Measurements from ENCODE around the gene PTPRD. TPM values are rescaled to one million over a fixed set of nuclear protein-coding genes. Genes with fewer than 3 reads are reported as not detected.

Gene PTPRD
- total RNA-seq, 2 experiments from 2014 or later = not detected

DNA sequence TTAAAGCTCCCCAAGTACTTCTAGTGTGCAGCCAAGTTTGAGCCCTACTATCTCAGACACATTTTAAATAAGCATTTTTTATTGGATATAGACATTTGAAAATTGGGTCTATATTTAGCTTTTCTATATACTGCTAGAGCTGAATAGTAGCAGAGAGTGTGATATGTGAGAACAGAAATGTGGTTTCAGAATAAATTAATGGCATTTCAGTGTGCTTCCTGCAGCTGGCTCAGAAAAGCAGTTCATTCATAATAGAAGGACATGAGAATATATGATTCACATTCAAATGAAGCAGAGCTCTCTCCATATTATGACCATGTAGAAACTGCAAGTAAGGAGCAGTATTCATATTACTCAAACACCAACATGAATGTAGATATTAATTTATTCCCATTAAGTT is 464.0 kb downstream of the PTPRD start:
- no peak overlapping the region for H3K4me3 Mint-ChIP-seq
- POLR2A ChIA-PET = no interaction called here
- no peaks in the 10 kb centered on the region for H3K9me3 Mint-ChIP-seq
- DNase-seq = no peak
- H3K27ac Mint-ChIP-seq = no peak overlapping the region
- H3K4me1 Mint-ChIP-seq = no peaks in the 10 kb centered on the region
- H3K27me3 Mint-ChIP-seq = no peaks in the 10 kb centered on the region
- CTCF ChIA-PET = no interaction called here
- H3K36me3 Mint-ChIP-seq (ENCODE audit: low read depth) = no peaks in the 10 kb centered on the region

DNA sequence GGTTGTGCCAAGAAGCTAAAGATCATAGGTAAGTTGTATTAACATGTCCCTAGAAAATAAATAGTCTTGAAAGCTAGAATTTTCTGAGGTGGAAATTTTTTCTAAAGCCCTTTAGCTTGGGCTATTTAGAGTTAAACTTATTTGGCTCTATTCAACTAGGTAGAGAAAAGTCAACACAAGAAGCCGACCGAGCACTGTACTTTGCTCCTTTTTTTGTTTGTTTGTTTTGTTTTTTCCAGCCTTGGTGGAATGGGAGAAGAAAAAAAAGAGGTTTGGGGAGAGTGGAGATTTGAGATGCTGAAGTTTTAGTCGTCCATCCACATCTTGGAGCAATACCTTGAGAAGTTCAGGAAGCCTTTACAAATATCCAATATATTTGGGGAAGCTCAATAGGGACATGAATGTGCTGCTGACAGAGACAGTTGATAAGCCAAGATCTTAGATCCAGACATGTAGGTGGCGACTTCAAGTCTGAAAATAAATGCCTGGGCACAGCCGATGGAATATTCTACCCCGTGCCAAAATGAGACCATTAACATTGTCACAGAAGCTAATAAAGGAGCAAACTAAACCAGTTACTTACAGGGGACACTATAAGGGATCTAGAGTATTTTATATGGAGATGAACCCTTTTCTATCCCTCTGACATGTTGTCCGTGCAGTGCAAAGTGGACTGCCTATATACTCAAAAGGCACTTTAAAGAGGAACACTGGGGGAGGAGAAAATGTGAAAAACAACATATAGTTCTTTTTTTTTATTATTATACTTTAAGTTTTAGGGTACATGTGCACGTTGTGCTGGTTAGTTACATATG is 466.1 kb downstream of the PTPRD start:
- no peaks in the 10 kb centered on the region for H3K27me3 Mint-ChIP-seq
- no peak overlapping the region for H3K27ac Mint-ChIP-seq
- no peak overlapping the region for H3K4me3 Mint-ChIP-seq
- POLR2A ChIA-PET = no interaction called here
- H3K9me3 Mint-ChIP-seq = no peaks in the 10 kb centered on the region
- no peaks in the 10 kb centered on the region for H3K36me3 Mint-ChIP-seq (ENCODE audit: low read depth)
- CTCF ChIA-PET = no interaction called here
- H3K4me1 Mint-ChIP-seq = no peaks in the 10 kb centered on the region
- no peak for DNase-seq

DNA sequence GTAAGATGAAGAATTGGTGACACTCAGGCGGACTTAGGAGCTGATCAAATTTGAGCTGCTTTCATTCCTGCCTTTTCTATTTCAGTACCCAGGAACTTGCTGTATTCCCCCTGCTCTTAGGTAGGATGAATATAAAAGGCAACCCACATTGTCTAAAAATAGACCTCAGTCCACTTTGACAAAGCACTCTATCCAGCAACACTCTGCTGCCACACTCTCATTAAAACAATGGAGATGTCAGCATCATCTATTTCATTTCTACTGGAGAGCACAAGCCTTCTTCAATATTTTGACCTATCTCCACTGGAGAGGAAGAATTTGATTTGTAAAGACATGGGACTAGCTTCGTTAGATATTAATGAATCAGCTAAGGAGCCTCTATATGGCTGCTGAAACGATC is 468.4 kb downstream of the PTPRD start:
- CTCF ChIA-PET = no interaction called here
- Mint-ChIP-seq H3K4me1 (no peaks in the 10 kb centered on the region), H3K27me3 (no peaks in the 10 kb centered on the region), H3K9me3 (no peaks in the 10 kb centered on the region), H3K27ac (no peak overlapping the region), H3K4me3 (no peak overlapping the region), H3K36me3 (ENCODE audit: low read depth) (no peaks in the 10 kb centered on the region)
- POLR2A ChIA-PET = no interaction called here
- no peak for DNase-seq

DNA sequence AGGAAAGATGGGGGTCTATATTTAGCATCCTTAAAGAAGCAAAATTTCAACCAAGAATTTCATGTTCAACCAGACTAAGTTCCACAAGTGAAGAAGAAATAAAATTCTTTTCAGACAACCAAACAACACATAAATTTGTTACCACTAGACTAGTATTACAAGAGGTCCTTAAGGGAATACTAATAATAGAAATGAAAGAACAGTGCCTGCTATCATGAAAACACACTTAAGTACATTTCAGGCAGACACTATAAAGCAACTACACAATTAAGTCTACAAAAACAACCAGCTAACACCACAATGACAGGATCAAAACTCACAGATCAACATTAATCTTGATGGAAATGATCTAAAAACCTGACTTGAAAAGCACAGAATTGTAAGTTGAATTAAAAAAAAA is 477.2 kb downstream of the PTPRD start:
- CTCF ChIA-PET = no interaction called here
- no peak overlapping the region for H3K4me3 Mint-ChIP-seq
- no peaks in the 10 kb centered on the region for H3K4me1 Mint-ChIP-seq
- H3K36me3 Mint-ChIP-seq (ENCODE audit: low read depth) = no peaks in the 10 kb centered on the region
- DNase-seq = no peak
- H3K9me3 Mint-ChIP-seq = peaks cover 17% of the 10 kb centered on the region
- POLR2A ChIA-PET = no interaction called here
- H3K27ac Mint-ChIP-seq = no peak overlapping the region
- H3K27me3 Mint-ChIP-seq = no peaks in the 10 kb centered on the region

DNA sequence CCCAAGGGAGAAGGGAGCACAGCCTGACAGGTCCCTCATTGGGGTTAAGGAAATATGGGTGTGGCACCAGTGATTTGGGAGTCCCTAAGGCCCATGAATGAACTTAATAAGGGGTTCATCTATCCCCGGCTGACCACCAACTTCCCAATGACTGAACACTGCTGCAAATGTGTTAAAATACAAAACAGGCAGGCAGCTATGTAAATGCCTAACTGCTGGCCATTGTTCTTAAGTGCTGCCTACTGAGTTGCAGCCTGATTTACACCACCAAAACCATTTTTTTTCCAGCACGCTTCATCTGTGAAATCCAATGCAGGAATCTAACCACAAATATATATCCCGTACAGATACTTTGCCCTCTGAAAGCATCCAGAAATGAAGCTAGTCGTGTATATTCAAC is 478.5 kb downstream of the PTPRD start:
- Mint-ChIP-seq H3K9me3 (peaks cover 17% of the 10 kb centered on the region), H3K36me3 (ENCODE audit: low read depth) (no peaks in the 10 kb centered on the region), H3K4me3 (no peak overlapping the region), H3K27me3 (no peaks in the 10 kb centered on the region), H3K4me1 (no peaks in the 10 kb centered on the region), H3K27ac (no peak overlapping the region)
- CTCF ChIA-PET = no interaction called here
- POLR2A ChIA-PET = no interaction called here
- no peak for DNase-seq

DNA sequence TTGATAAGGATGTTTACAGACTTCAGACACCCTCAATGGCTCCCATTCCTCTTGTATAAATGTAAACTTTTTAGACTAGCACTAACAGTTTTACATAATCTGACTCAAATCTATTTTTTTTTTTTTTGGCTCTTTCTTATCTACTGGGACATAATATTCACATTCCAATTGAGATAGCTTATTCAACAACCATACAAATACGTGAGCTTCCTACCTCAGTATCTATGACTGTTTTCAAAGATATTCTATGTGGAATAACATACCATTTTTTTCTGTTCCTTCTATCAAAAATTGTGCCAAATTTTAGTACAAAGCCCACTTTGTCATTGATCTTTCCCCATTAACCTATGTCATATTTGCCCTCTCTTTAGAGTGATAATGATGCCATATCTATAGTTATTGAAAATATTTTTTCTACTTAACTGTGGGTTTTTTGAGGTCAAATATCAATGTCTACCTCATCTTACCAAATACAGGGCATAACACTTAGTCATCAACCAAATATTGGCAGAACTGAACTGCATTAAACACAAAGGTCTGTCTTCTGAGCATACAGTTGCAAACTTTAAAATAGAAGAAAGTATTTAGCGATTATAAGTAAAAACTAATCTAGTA is 482.6 kb downstream of the PTPRD start:
- ChIA-PET POLR2A (no interaction called here), CTCF (no interaction called here)
- Mint-ChIP-seq H3K4me3 (no peak overlapping the region), H3K27me3 (no peaks in the 10 kb centered on the region), H3K27ac (no peak overlapping the region), H3K36me3 (ENCODE audit: low read depth) (no peaks in the 10 kb centered on the region), H3K4me1 (no peaks in the 10 kb centered on the region), H3K9me3 (peaks cover 5% of the 10 kb centered on the region)
- DNase-seq = no peak

DNA sequence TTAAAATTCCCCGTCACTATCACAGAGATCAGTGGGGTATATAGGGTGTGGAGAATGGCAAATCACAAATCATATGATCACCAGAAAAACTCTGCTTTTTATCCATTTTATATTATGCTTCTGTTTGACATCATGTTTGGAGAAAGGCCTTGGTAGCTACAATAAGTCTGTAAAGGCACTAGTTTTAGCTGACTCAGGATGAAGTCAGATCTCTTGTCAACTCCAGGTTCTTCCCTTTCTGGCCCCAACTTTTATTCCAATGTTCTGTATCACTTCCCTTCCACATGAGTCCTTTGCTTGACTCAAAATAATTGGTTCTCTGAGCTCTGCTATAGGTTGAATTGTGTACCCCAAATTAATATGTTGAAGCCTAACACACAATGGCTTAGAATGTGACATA is 484.9 kb downstream of the PTPRD start:
- ChIA-PET CTCF (no interaction called here), POLR2A (no interaction called here)
- DNase-seq = no peak
- Mint-ChIP-seq H3K4me3 (no peak overlapping the region), H3K9me3 (peaks cover 1% of the 10 kb centered on the region), H3K27me3 (no peaks in the 10 kb centered on the region), H3K27ac (no peak overlapping the region), H3K4me1 (no peaks in the 10 kb centered on the region), H3K36me3 (ENCODE audit: low read depth) (no peaks in the 10 kb centered on the region)

DNA sequence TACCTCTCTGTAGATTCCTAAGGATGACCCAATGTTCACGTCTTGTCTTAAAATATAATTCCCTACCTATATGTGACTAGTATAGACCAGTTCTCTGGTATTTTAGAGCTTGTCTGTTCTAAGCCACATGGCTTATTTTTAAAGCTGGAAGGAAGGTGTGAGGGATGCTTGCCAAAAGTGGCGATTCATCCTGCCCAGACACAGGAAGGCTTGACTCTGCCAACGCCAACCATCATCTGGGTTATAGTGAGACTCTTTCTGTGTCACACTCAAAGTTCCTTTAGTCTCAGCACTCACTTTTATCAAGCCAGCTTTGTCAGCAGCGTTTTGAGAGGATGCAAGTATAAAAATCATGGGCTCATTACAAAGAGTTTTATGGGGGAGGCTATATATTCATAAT is 500.0 kb downstream of the PTPRD start:
- ChIA-PET POLR2A (no interaction called here), CTCF (no interaction called here)
- DNase-seq = no peak
- Mint-ChIP-seq H3K27me3 (no peaks in the 10 kb centered on the region), H3K4me1 (no peaks in the 10 kb centered on the region), H3K36me3 (ENCODE audit: low read depth) (no peaks in the 10 kb centered on the region), H3K4me3 (no peak overlapping the region), H3K9me3 (peaks cover 2% of the 10 kb centered on the region), H3K27ac (no peak overlapping the region)

DNA sequence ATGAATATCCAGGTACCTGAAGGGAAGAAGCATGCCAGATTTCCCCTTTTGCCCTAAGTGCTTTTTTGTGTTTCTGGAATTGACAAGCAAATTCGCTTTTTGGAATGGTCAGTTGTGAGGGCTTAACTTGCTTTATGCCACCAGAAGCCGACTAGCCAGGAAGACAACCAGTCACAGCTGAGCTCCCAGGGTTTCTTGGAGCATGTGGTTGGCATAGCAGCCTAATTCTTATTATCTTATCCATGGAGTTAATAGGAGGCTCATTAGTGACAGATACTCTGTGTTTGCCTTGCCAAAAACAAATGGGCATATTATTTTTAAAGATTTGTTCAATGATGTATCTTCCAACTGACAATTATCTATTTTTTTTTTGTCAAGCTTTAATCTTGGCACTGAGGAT is 500.7 kb downstream of the PTPRD start:
- CTCF ChIA-PET = no interaction called here
- POLR2A ChIA-PET = no interaction called here
- H3K9me3 Mint-ChIP-seq = peaks cover 2% of the 10 kb centered on the region
- no peak overlapping the region for H3K27ac Mint-ChIP-seq
- no peaks in the 10 kb centered on the region for H3K36me3 Mint-ChIP-seq (ENCODE audit: low read depth)
- DNase-seq = no peak
- no peaks in the 10 kb centered on the region for H3K27me3 Mint-ChIP-seq
- H3K4me3 Mint-ChIP-seq = no peak overlapping the region
- no peaks in the 10 kb centered on the region for H3K4me1 Mint-ChIP-seq

DNA sequence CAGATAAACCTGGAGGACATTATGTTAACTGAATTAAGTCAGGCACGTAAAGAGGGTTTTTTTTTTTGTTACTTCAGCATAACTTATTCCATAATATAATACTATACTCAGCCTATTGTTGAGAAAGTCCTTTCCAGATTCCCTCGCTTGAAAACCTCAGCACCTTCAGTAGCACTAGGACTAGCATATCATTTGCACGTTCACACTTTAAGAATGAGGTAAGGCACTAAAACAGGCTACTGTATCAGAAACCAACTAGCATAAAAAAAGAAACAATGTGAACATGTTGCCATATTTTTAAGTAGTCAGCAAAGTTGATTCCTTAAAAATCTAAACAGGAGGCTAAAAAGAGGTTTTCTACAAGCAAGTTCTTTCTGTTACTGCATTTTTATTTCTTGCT is 504.0 kb downstream of the PTPRD start:
- no peak for DNase-seq
- POLR2A ChIA-PET = no interaction called here
- CTCF ChIA-PET = no interaction called here
- Mint-ChIP-seq H3K36me3 (ENCODE audit: low read depth) (no peaks in the 10 kb centered on the region), H3K4me3 (no peak overlapping the region), H3K9me3 (peaks cover 4% of the 10 kb centered on the region), H3K27me3 (no peaks in the 10 kb centered on the region), H3K4me1 (no peaks in the 10 kb centered on the region), H3K27ac (no peak overlapping the region)

DNA sequence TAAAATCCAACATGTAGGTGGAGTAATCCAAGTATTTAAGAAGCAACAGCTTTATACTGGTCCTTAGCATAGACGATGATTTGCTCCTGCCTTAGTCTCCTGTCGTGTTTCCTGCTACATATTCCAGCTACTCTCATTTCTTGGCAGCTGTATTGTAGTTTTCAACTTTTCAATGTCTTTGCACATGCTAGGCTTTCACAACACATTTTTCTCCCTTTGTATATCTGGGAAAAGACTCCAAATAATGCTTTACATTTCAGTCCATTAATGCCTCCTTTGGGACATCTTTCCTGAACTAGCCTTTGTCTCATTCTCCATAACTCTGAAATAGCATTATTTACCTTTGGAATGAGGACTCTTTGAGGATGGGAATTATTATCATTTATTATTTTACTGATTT is 508.0 kb downstream of the PTPRD start:
- ChIA-PET CTCF (no interaction called here), POLR2A (no interaction called here)
- H3K4me1 Mint-ChIP-seq = no peaks in the 10 kb centered on the region
- H3K36me3 Mint-ChIP-seq (ENCODE audit: low read depth) = no peaks in the 10 kb centered on the region
- H3K27me3 Mint-ChIP-seq = no peaks in the 10 kb centered on the region
- DNase-seq = no peak
- no peak overlapping the region for H3K4me3 Mint-ChIP-seq
- H3K9me3 Mint-ChIP-seq = peaks cover 4% of the 10 kb centered on the region
- H3K27ac Mint-ChIP-seq = no peak overlapping the region

DNA sequence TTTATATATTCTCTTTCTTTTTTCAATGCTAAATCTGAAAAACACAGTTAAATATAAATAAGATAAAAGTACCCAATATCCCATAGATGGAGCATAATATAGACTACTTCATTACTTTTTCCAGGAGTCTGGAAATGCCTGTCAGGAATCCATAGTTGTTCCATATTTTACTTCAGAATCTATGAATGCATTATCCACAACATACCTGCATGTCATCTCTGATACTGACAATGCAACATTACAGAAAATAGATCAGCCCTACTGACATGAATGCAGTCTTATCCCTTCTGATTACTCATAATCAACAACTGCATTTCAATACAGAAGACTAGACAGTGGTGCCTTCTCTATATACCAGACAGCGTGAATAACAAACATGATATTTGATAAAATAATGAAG is 517.6 kb downstream of the PTPRD start:
- Mint-ChIP-seq H3K4me3 (no peak overlapping the region), H3K27ac (no peak overlapping the region), H3K9me3 (peaks cover 9% of the 10 kb centered on the region), H3K27me3 (no peaks in the 10 kb centered on the region), H3K36me3 (ENCODE audit: low read depth) (no peaks in the 10 kb centered on the region), H3K4me1 (no peaks in the 10 kb centered on the region)
- no peak for DNase-seq
- ChIA-PET CTCF (no interaction called here), POLR2A (no interaction called here)

DNA sequence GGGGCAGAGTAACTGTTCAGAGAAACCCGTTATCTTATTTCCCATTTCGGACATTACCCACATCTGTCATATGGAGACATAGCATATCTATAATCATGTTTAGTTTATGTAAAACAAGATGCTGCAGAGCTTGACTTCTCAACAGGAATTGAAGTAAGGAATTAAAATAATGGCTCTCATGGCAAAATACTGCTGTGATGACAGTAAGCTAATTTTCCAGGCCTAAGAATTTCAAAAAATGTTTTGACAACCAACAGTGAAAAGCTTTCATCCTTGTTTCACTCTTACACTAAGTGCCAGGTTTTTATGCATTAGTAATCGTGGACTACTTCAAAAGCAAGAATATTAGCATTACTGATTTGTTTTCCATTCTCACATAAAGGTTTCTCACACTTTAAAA is 518.2 kb downstream of the PTPRD start:
- POLR2A ChIA-PET = no interaction called here
- H3K9me3 Mint-ChIP-seq = peaks cover 9% of the 10 kb centered on the region
- CTCF ChIA-PET = no interaction called here
- H3K36me3 Mint-ChIP-seq (ENCODE audit: low read depth) = no peaks in the 10 kb centered on the region
- no peak overlapping the region for H3K4me3 Mint-ChIP-seq
- no peaks in the 10 kb centered on the region for H3K27me3 Mint-ChIP-seq
- H3K4me1 Mint-ChIP-seq = no peaks in the 10 kb centered on the region
- no peak for DNase-seq
- no peak overlapping the region for H3K27ac Mint-ChIP-seq

DNA sequence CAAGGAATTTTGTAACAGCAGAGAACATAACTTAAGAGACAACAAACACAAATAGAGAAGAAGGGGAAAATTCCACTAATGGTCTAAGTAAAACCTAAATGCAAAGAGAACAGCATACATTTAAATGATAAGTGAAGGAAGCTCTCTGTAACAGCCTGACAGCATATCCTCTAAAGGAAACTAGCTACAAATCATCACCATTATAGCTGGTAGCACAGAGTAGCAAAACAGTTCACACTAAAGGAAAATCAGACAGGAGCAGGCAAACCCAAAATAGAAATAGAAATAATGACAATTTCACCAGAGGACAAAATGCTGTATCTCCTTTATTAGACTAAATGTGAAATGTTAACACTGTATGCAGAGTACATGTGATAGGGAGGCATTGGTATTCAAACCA is 532.8 kb downstream of the PTPRD start:
- no peak for DNase-seq
- ChIA-PET POLR2A (no interaction called here), CTCF (no interaction called here)
- no peak overlapping the region for H3K4me3 Mint-ChIP-seq
- H3K36me3 Mint-ChIP-seq (ENCODE audit: low read depth) = no peaks in the 10 kb centered on the region
- H3K27ac Mint-ChIP-seq = no peak overlapping the region
- no peaks in the 10 kb centered on the region for H3K9me3 Mint-ChIP-seq
- H3K27me3 Mint-ChIP-seq = no peaks in the 10 kb centered on the region
- H3K4me1 Mint-ChIP-seq = no peaks in the 10 kb centered on the region

Measured in activated CD4-positive, alpha-beta memory T cell treated with anti-CD3 and anti-CD28 coated beads, Interleukin-2, amount 10 ng/mL, durations not matched to agents 7 days and 5 days (primary cell).